Hepatocyte (in vitro differentiated cells): Measurements from ENCODE around the gene PDZD4. TPM values are rescaled to one million over a fixed set of nuclear protein-coding genes. Genes with fewer than 3 reads are reported as not detected.

Experiments used
- DNase-seq: peaks from one replicate; pipeline ENCODE4 v3.0.0-alpha.2; 2016; ENCODE audit warnings: low spot score
- H2AFZ ChIP-seq: fragments of 200-600 bp; sonication (generic); 2 replicates; pipeline ENCODE4 v1.6.0; 2016; ENCODE audit warnings: antibody characterized with exemption, mild to moderate bottlenecking
- H3K27ac ChIP-seq: fragments of 200-600 bp; sonication (generic); 2 replicates; pipeline ENCODE4 v1.5.1; 2016; ENCODE audit warnings: mild to moderate bottlenecking
- H3K27me3 ChIP-seq: fragments of 200-600 bp; sonication (generic); 2 replicates; pipeline ENCODE4 v1.6.1; 2016
- H3K36me3 ChIP-seq: fragments of 200-600 bp; sonication (generic); replicated peaks from 2 replicates; pipeline ENCODE4 v1.5.1; 2016; ENCODE audit warnings: low read depth; ENCODE audit not compliant: insufficient read depth
- H3K4me1 ChIP-seq: fragments of 200-600 bp; sonication (generic); 2 replicates; pipeline ENCODE4 v1.5.1; 2016; ENCODE audit warnings: mild to moderate bottlenecking, moderate library complexity; ENCODE audit not compliant: insufficient read depth
- H3K4me2 ChIP-seq: fragments of 200-600 bp; sonication (generic); 2 replicates; pipeline ENCODE4 v1.6.0; 2016
- H3K4me3 ChIP-seq: fragments of 200-600 bp; sonication (generic); 2 replicates; pipeline ENCODE4 v1.5.1; 2016; ENCODE audit warnings: mild to moderate bottlenecking
- H3K79me2 ChIP-seq: fragments of 200-600 bp; sonication (generic); 2 replicates; pipeline ENCODE4 v1.6.0; 2017; ENCODE audit warnings: mild to moderate bottlenecking
- H3K9me2 ChIP-seq: fragments of 200-600 bp; sonication (generic); replicated peaks from 2 replicates; pipeline ENCODE4 v1.6.0; 2017; ENCODE audit warnings: mild to moderate bottlenecking; ENCODE audit not compliant: insufficient read depth
- H3K9me3 ChIP-seq: fragments of 200-600 bp; sonication (generic); 2 replicates; pipeline ENCODE4 v1.5.1; 2016; ENCODE audit warnings: low read depth, mild to moderate bottlenecking
- H4K20me1 ChIP-seq: fragments of 200-600 bp; sonication (generic); 2 replicates; pipeline ENCODE4 v1.6.0; 2016; ENCODE audit warnings: mild to moderate bottlenecking; ENCODE audit not compliant: insufficient read depth, poor library complexity, severe bottlenecking
- CTCF ChIP-seq: fragments of 200-600 bp; sonication (generic); IDR thresholded peaks from 2 replicates; pipeline ENCODE4 v1.5.1; 2016; ENCODE audit warnings: antibody characterized with exemption, mild to moderate bottlenecking; ENCODE audit not compliant: poor library complexity
- EZH2 ChIP-seq: fragments of 200-600 bp; sonication (generic); IDR thresholded peaks from 2 replicates; pipeline ENCODE4 v1.6.1; 2016; ENCODE audit warnings: antibody characterized with exemption, mild to moderate bottlenecking, borderline replicate concordance
- EZH2phosphoT487 ChIP-seq: fragments of 200-600 bp; sonication (generic); IDR thresholded peaks from one replicate; pipeline ENCODE4 v1.6.1; 2018; ENCODE audit warnings: antibody characterized with exemption, mild to moderate bottlenecking, low read depth, moderate library complexity; ENCODE audit not compliant: unreplicated experiment, severe bottlenecking
- WGBS: methylation state at CpG from one replicate; pipeline ENCODE4 v1.1.6; 2016; ENCODE audit warnings: low lambda C conversion rate; ENCODE audit errors: missing lambda C conversion rate; 5-methylcytosine and 5-hydroxymethylcytosine counted together
- polyA plus RNA-seq: library from polyadenylated mRNA; unstranded; fragments of >200 nt; fragmentation: Nextera tagmentation; extraction: Ambion mirVana; gene quantifications from 2 replicates; pipeline ENCODE4 v1.2.1, GENCODE V29; 2016
- total RNA-seq: library from RNA; depleted of rRNA; stranded (reverse); fragments of >200 nt; gene quantifications from 2 replicates; pipeline ENCODE4 v1.2.3, GENCODE V29; 2014

PDZD4 gene
- total and polyA plus RNA-seq, 2 experiments from 2014 or later: 0.59 to 2.8 TPM

- H3K4me3 ChIP-seq: no peak overlapping the region
Observed at GRCh38 chrX:153864561-153865320, 34.4 kb upstream of the PDZD4 start.

GRCh38 chrX:153864101-153864500 lies 33.8 kb upstream of the PDZD4 start:
- H3K4me2 ChIP-seq: no peak overlapping the region
- TF ChIP-seq EZH2phosphoT487: no peak
- TF ChIP-seq EZH2: no peak
- TF ChIP-seq CTCF: no peak
- no peak for DNase-seq
- no peaks in the 10 kb centered on the region for H3K9me3 ChIP-seq
- H4K20me1 ChIP-seq: no peaks in the 10 kb centered on the region
- no peak overlapping the region for H3K4me3 ChIP-seq
- no peaks in the 10 kb centered on the region for H3K36me3 ChIP-seq
- H3K27ac ChIP-seq: no peak overlapping the region
- H2AFZ ChIP-seq: no peak overlapping the region
- no peaks in the 10 kb centered on the region for H3K27me3 ChIP-seq
- H3K4me1 ChIP-seq: no peaks in the 10 kb centered on the region
- WGBS: 81% methylated on average over 10 of the region's 10 CpGs
- no peaks in the 10 kb centered on the region for H3K9me2 ChIP-seq
- no peaks in the 10 kb centered on the region for H3K79me2 ChIP-seq

More at GRCh38 chrX:153864561-153865320, 34.4 kb upstream of the PDZD4 start:
- DNase-seq: no peak
- Histone ChIP-seq H3K27me3 (no peaks in the 10 kb centered on the region), H3K79me2 (no peaks in the 10 kb centered on the region), H3K9me2 (no peaks in the 10 kb centered on the region), H3K4me1 (no peaks in the 10 kb centered on the region), H3K27ac (no peak overlapping the region), H3K9me3 (no peaks in the 10 kb centered on the region), H3K36me3 (no peaks in the 10 kb centered on the region), H4K20me1 (no peaks in the 10 kb centered on the region), H3K4me2 (no peak overlapping the region), H2AFZ (no peak overlapping the region)
- TF ChIP-seq EZH2 (no peak), EZH2phosphoT487 (no peak), CTCF (no peak)
- 89% methylated on average over 29 of the region's 30 CpGs for WGBS

- 79% methylated on average over 25 of the region's 28 CpGs for whole genome bisulfite sequencing
- no peak overlapping the region for H3K4me2 ChIP-seq
Observed at GRCh38 chrX:153863251-153863991, 33.1 kb upstream of the PDZD4 start.

More at GRCh38 chrX:153863251-153863991, 33.1 kb upstream of the PDZD4 start:
- H3K9me2 ChIP-seq: no peaks in the 10 kb centered on the region
- H3K27ac ChIP-seq: no peak overlapping the region
- H3K79me2 ChIP-seq: no peaks in the 10 kb centered on the region
- no peaks in the 10 kb centered on the region for H4K20me1 ChIP-seq
- no peak for DNase-seq
- no peaks in the 10 kb centered on the region for H3K9me3 ChIP-seq
- no peak overlapping the region for H3K4me3 ChIP-seq
- no peaks in the 10 kb centered on the region for H3K27me3 ChIP-seq
- TF ChIP-seq EZH2phosphoT487: no peak
- no peak for TF ChIP-seq CTCF
- TF ChIP-seq EZH2: no peak
- no peaks in the 10 kb centered on the region for H3K36me3 ChIP-seq
- no peak overlapping the region for H2AFZ ChIP-seq
- no peaks in the 10 kb centered on the region for H3K4me1 ChIP-seq
